Heart left ventricle (tissue), 13 donors: ENCODE measurements around the gene SLC37A1.

Experiments
- CTCF ChIP-seq, 12 donors: fragments of 200-600 bp; sonication (generic) in 4 of 12; IDR thresholded peaks; one replicate each; pipeline versions ENCODE4 v1.5.0 to v1.8.0; 2018 to 2022; ENCODE audit warnings: antibody characterized with exemption in 12 of 12, mild to moderate bottlenecking in 5 of 12
- POLR2A ChIP-seq, 2 donors: fragments of 450-650 bp; IDR thresholded peaks; one replicate each; pipeline ENCODE4 v1.6.1; 2017; ENCODE audit warnings: antibody characterized with exemption in 2 of 2, mild to moderate bottlenecking in 2 of 2, moderate library complexity in 2 of 2
- donor health status: ischemic (EF 13 %, LVEDD 7.1; RV severe dilation, severe dysfunction).
- donor health status: DM: no; HTN: yes; CAD: no.
- donor health status: DM: no; HTN: no; CAD: no.
- donor health status: ischemic (EF 25% LVEDD 6.9; RV normal size, moderate dysfunction).
- donor health status: ischemic (EF 25% LVEDD 5.7; RV mildly dilated, moderate dysfunction).
- donor health status: ischemic (EF 35%, LVEDD 5.7; RV mildly dilated, moderate dysfunction).
- donor health status: nonischemic (EF 11% LVEDD 7.7; RV severe dilation, severe dysfunction).
- donor health status: DM: yes; HTN: yes; CAD: no.
- donor health status: PGD.
- donor health status: ischemic (EF 29% LVEDD 5.4; RV normal size, mild dysfunction).
- donor health status: nonischemic (EF 23%, LVEDD 6.1; RV moderate dilation, normal function).

GRCh38 chr21:42469272-42469671 is 44.4 kb upstream of the SLC37A1 start:
- TF ChIP-seq CTCF (IDR thresholded peaks at IDR 0.05) (no peak), POLR2A (IDR thresholded peaks at IDR 0.05) (no peak)
